Osteoblast (primary cell): ENCODE data around the gene CDKN3. TPM values are rescaled to one million over a fixed set of nuclear protein-coding genes. Genes with fewer than 3 reads are reported as not detected.

Source experiments
- DNase-seq: peaks from one replicate; pipeline ENCODE4 v3.0.0; 2011; ENCODE audit warnings: low spot score, mixed read lengths; ENCODE audit not compliant: insufficient read length; ENCODE audit errors: missing footprints
- H2AFZ ChIP-seq: 2 replicates; pipeline ENCODE4 v1.6.0; 2011; ENCODE audit warnings: mild to moderate bottlenecking, low read length
- H3K27ac ChIP-seq: 2 replicates; pipeline ENCODE4 v1.5.1; 2011; ENCODE audit warnings: mild to moderate bottlenecking, low read depth, low read length, moderate library complexity
- H3K27me3 ChIP-seq: 2 replicates; pipeline ENCODE4 v1.6.0; 2012; ENCODE audit warnings: mild to moderate bottlenecking, control low read depth, inconsistent platforms, low read length, moderate library complexity; ENCODE audit not compliant: insufficient read depth
- H3K36me3 ChIP-seq: 2 replicates; pipeline ENCODE4 v1.5.1; 2011; ENCODE audit warnings: mild to moderate bottlenecking, low read length, control low read depth, moderate library complexity; ENCODE audit not compliant: insufficient read depth
- H3K4me1 ChIP-seq: 2 replicates; pipeline ENCODE4 v1.5.1; 2011; ENCODE audit warnings: mild to moderate bottlenecking, low read length, control low read depth, moderate library complexity; ENCODE audit not compliant: insufficient read depth
- H3K4me2 ChIP-seq: 2 replicates; pipeline ENCODE4 v1.6.0; 2011; ENCODE audit warnings: mild to moderate bottlenecking, low read length; ENCODE audit not compliant: insufficient read depth
- H3K4me3 ChIP-seq: fragments of 200-600 bp; sonication (generic); 3 replicates; pipeline ENCODE4 v1.5.1; 2012; ENCODE audit warnings: mild to moderate bottlenecking, low read length, inconsistent platforms; ENCODE audit not compliant: insufficient read depth
- H3K79me2 ChIP-seq: 2 replicates; pipeline ENCODE4 v1.6.0; 2012; ENCODE audit warnings: mild to moderate bottlenecking, low read length, control low read depth, inconsistent platforms; ENCODE audit not compliant: insufficient read depth
- H3K9me3 ChIP-seq: 2 replicates; pipeline ENCODE4 v1.5.1; 2011; ENCODE audit warnings: low read depth, low read length, control low read depth
- H4K20me1 ChIP-seq: 2 replicates; pipeline ENCODE4 v1.6.0; 2012; ENCODE audit warnings: mild to moderate bottlenecking, low read length, control low read depth; ENCODE audit not compliant: insufficient read depth
- total RNA-seq: library from RNA; depleted of rRNA; stranded (reverse); fragments of >200 nt; gene quantifications from 2 replicates; pipeline ENCODE4 v1.2.3, GENCODE V29; 2012
- TF ChIP-seq, protein P1 (sequence below): IDR thresholded peaks from 2 replicates; pipeline ENCODE4 v1.5.1; 2011; ENCODE audit warnings: mild to moderate bottlenecking, low read depth, low read length, moderate library complexity; ENCODE audit errors: extremely low read depth

CDKN3 gene
- total RNA-seq, 1 donor: 7.6 TPM

DNA sequence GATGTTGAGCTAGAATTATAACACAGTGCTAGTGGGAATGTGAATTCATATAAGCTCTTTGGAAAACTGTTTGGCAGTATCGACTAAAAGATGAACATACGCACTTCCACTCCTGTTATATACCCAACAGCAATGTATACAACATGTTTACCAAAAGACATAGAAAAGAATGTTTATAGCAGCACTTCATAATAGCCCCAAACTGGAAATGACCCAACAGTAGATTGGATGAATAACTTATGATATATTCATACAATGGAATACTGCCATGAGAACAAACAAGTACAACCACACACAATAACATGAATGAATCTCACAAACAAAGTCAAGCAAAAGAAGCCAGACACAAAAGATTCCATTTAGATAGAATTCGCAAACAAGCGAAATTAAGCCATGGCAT lies 28.5 kb upstream of the CDKN3 start:
- DNase-seq: no peak
- no peaks in the 10 kb centered on the region for H4K20me1 ChIP-seq
- H3K4me1 ChIP-seq: peaks cover 16% of the 10 kb centered on the region
- no peak overlapping the region for H3K27ac ChIP-seq
- TF ChIP-seq, protein P1, sequence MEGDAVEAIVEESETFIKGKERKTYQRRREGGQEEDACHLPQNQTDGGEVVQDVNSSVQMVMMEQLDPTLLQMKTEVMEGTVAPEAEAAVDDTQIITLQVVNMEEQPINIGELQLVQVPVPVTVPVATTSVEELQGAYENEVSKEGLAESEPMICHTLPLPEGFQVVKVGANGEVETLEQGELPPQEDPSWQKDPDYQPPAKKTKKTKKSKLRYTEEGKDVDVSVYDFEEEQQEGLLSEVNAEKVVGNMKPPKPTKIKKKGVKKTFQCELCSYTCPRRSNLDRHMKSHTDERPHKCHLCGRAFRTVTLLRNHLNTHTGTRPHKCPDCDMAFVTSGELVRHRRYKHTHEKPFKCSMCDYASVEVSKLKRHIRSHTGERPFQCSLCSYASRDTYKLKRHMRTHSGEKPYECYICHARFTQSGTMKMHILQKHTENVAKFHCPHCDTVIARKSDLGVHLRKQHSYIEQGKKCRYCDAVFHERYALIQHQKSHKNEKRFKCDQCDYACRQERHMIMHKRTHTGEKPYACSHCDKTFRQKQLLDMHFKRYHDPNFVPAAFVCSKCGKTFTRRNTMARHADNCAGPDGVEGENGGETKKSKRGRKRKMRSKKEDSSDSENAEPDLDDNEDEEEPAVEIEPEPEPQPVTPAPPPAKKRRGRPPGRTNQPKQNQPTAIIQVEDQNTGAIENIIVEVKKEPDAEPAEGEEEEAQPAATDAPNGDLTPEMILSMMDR: no peak
- H3K27me3 ChIP-seq: peaks cover 5% of the 10 kb centered on the region
- H3K79me2 ChIP-seq: no peaks in the 10 kb centered on the region
- H3K36me3 ChIP-seq: no peaks in the 10 kb centered on the region
- no peak overlapping the region for H3K4me3 ChIP-seq
- H3K9me3 ChIP-seq: no peaks in the 10 kb centered on the region
- H2AFZ ChIP-seq: no peak overlapping the region
- H3K4me2 ChIP-seq: no peak overlapping the region

- no peak overlapping the region for H3K4me3 ChIP-seq
- no peak overlapping the region for H3K27ac ChIP-seq
- H3K79me2 ChIP-seq: no peaks in the 10 kb centered on the region
- no peaks in the 10 kb centered on the region for H3K27me3 ChIP-seq
- TF ChIP-seq, protein P1: no peak
- no peak overlapping the region for H3K4me2 ChIP-seq
- no peak for DNase-seq
- H3K4me1 ChIP-seq: peaks cover 19% of the 10 kb centered on the region
- H4K20me1 ChIP-seq: no peaks in the 10 kb centered on the region
- H2AFZ ChIP-seq: no peak overlapping the region
- H3K9me3 ChIP-seq: no peaks in the 10 kb centered on the region
- H3K36me3 ChIP-seq: no peaks in the 10 kb centered on the region
Measured at GRCh38 chr14:54369343-54369742, 27.5 kb upstream of the CDKN3 start.

GRCh38 chr14:54370323-54371198 lies 26.2 kb upstream of the CDKN3 start:
- DNase-seq: no peak
- H3K36me3 ChIP-seq: no peaks in the 10 kb centered on the region
- H3K27ac ChIP-seq: no peak overlapping the region
- no peak overlapping the region for H3K4me3 ChIP-seq
- H3K4me2 ChIP-seq: no peak overlapping the region
- peak overlapping the region; percentile 24 for H2AFZ ChIP-seq
- H4K20me1 ChIP-seq: no peaks in the 10 kb centered on the region
- no peaks in the 10 kb centered on the region for H3K79me2 ChIP-seq
- peaks cover 11% of the 10 kb centered on the region for H3K4me1 ChIP-seq
- H3K27me3 ChIP-seq: no peaks in the 10 kb centered on the region
- TF ChIP-seq, protein P1: no peak
- H3K9me3 ChIP-seq: no peaks in the 10 kb centered on the region

DNA sequence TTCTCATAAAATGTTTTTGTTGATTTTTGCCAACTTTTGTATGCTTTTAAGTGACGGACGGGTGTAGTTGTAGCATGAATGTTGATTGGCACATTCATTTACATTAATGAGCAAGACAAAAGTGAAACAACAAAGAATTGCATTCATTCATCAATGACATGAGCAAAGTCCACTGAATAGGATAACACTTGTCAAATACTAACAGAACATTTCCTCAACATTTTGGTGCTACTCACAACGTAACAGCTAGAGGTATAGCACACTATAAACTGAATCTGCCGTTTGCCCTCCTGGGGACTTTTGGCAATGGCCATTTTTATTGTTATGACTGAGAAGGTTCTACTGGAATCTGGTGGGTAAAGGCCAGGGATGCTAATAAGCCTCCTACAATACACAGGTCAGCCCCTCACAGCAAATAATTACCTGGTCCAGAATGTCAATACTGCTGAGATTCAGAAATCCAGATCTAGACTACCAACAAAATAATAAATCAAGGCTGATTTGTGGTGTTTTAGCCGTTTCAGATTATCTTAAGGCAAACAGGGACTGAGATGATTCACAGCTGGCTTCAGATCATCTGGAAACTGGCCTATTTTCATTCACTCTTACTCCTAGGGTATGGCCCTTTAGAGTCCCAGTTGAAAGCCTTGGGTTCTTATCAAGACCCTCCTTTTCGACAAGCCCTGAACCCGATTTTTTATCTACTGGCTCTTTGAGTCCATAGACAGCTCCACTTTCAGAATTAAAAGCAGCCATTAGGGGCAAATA lies 22.5 kb upstream of the CDKN3 start:
- TF ChIP-seq, protein P1: no peak
- H3K79me2 ChIP-seq: no peaks in the 10 kb centered on the region
- no peak overlapping the region for H3K4me3 ChIP-seq
- no peak overlapping the region for H2AFZ ChIP-seq
- no peak overlapping the region for H3K27ac ChIP-seq
- H3K36me3 ChIP-seq: no peaks in the 10 kb centered on the region
- H3K27me3 ChIP-seq: peaks cover 23% of the 10 kb centered on the region
- no peaks in the 10 kb centered on the region for H3K9me3 ChIP-seq
- peaks cover 8% of the 10 kb centered on the region for H3K4me1 ChIP-seq
- no peak overlapping the region for H3K4me2 ChIP-seq
- no peaks in the 10 kb centered on the region for H4K20me1 ChIP-seq
- DNase-seq: no peak
